Gastroesophageal sphincter (tissue), 4 donors: ENCODE results near the gene IL6ST. TPM values are rescaled to one million over a fixed set of nuclear protein-coding genes. Genes with fewer than 3 reads are reported as not detected.

Source experiments
- ATAC-seq: fragments of 150-250 bp; one replicate; pipeline ENCODE4 v1.9.1; 2016; ENCODE audit warnings: mild to moderate bottlenecking, moderate library complexity
- H3K27ac ChIP-seq, 4 donors: fragments of 200-600 bp; sonication (generic) in 3 of 4; 1 replicate in 3 of 4; 2 replicates in 1 of 4; pipeline ENCODE4 v1.5.1; 2016 to 2019
- H3K27me3 ChIP-seq: fragments of 200-600 bp; sonication (generic); one replicate; pipeline ENCODE4 v1.5.1; 2019
- H3K36me3 ChIP-seq, 2 donors: fragments of 200-600 bp; sonication (generic); one replicate each; pipeline ENCODE4 v1.5.1; 2019; ENCODE audit warnings: control low read depth in 1 of 2
- H3K4me1 ChIP-seq, 3 donors: fragments of 200-600 bp; sonication (generic); 1 replicate in 2 of 3; 2 replicates in 1 of 3; pipeline ENCODE4 v1.5.1; 2016 to 2019; ENCODE audit warnings: control low read depth in 2 of 3
- H3K4me3 ChIP-seq, 2 donors: fragments of 200-600 bp; sonication (generic); one replicate each; pipeline ENCODE4 v1.5.1; 2019; ENCODE audit warnings: mild to moderate bottlenecking in 1 of 2, moderate library complexity in 1 of 2
- H3K9me3 ChIP-seq, 3 donors: fragments of 200-600 bp; sonication (generic); one replicate each; pipeline ENCODE4 v1.5.1; 2017 to 2019; ENCODE audit warnings: control low read depth in 2 of 3
- EP300 ChIP-seq: sonication (generic); formaldehyde crosslinking; IDR thresholded peaks from one replicate; pipeline ENCODE4 v1.6.1; 2017; ENCODE audit warnings: antibody characterized with exemption, mild to moderate bottlenecking
- POLR2A ChIP-seq, 2 donors: fragments of 450-650 bp; IDR thresholded peaks; one replicate each; pipeline ENCODE4 v1.6.1; 2017; ENCODE audit warnings: antibody characterized with exemption in 2 of 2, mild to moderate bottlenecking in 2 of 2, moderate library complexity in 1 of 2
- POLR2AphosphoS5 ChIP-seq: sonication (generic); formaldehyde crosslinking; IDR thresholded peaks from one replicate; pipeline ENCODE4 v1.6.1; 2017; ENCODE audit warnings: antibody characterized with exemption
- WGBS, 2 donors: methylation state at CpG; one replicate each; pipeline ENCODE4 v1.1.5; 2018; ENCODE audit warnings: low coverage in 1 of 2; 5-methylcytosine and 5-hydroxymethylcytosine counted together
- total RNA-seq, 4 donors: library from RNA; depleted of rRNA; stranded (reverse); fragments of >200 nt; gene quantifications; one replicate each; pipeline ENCODE4 v1.1.0, GENCODE V29; 2016
- TF ChIP-seq, protein P1 (sequence below), 4 experiments: fragments of 200-600 bp in 2 of 4; fragments of 450-650 bp in 2 of 4; sonication (generic) in 1 of 4; IDR thresholded peaks; one replicate each; pipeline ENCODE4 v1.5.1; 2017 to 2019; ENCODE audit warnings: antibody characterized with exemption in 4 of 4, mild to moderate bottlenecking in 2 of 4, moderate library complexity in 2 of 4

Gene IL6ST
- total RNA-seq, 4 donors from 2014 or later = 351 to 761 (median 435) TPM

DNA sequence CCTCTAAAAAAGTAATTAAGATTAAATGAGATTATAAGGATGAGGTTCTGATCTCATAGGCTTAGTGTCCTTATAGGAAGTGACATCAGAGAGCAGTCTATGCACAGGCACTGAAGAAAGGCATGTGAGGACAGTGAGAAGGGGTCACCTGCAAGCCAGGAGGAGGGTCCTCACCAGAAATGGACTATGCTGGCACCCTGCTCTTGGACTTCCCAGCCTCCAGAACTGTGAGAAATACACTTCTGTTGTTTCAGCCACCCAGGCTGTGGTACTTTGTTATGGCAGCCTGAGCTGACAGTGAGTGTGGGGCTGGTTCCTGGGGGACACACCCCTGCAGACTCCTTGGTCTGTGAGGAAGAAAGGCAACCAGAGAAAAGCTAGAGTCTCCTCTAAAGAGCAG, 34.7 kb upstream of the IL6ST start:
- Histone ChIP-seq H3K9me3 (no peaks in the 10 kb centered on the region), H3K4me3 (no peak overlapping the region), H3K27me3 (no peaks in the 10 kb centered on the region), H3K27ac (no peak overlapping the region), H3K4me1 (no peaks in the 10 kb centered on the region), H3K36me3 (no peaks in the 10 kb centered on the region)
- TF ChIP-seq POLR2A (IDR thresholded peaks at IDR 0.05) (no peak), POLR2AphosphoS5 (no peak), EP300 (no peak)
- TF ChIP-seq, protein P1, sequence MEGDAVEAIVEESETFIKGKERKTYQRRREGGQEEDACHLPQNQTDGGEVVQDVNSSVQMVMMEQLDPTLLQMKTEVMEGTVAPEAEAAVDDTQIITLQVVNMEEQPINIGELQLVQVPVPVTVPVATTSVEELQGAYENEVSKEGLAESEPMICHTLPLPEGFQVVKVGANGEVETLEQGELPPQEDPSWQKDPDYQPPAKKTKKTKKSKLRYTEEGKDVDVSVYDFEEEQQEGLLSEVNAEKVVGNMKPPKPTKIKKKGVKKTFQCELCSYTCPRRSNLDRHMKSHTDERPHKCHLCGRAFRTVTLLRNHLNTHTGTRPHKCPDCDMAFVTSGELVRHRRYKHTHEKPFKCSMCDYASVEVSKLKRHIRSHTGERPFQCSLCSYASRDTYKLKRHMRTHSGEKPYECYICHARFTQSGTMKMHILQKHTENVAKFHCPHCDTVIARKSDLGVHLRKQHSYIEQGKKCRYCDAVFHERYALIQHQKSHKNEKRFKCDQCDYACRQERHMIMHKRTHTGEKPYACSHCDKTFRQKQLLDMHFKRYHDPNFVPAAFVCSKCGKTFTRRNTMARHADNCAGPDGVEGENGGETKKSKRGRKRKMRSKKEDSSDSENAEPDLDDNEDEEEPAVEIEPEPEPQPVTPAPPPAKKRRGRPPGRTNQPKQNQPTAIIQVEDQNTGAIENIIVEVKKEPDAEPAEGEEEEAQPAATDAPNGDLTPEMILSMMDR (IDR thresholded peaks at IDR 0.05) = no peak
- no peak for ATAC-seq

DNA sequence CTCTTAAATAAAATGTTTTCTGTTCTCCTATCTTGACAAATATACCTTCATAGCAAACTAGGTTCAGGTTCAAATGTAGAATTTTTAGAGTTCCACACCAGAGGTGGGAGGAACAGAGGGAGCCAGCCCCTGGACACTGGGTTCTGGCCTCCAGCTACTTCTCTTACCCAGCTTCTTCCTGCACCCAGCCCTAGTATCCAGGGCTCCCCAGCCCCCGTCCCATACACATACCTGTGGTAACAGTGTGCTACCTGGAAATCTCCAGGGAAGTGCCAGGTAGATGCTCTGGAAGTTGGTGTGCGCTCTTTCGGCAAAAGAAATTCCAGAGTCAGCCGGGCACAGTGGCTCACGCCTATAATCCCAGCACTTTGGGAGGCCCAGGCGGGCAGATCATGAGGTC, 33.9 kb upstream of the IL6ST start:
- Histone ChIP-seq H3K4me3 (no peak overlapping the region), H3K4me1 (no peaks in the 10 kb centered on the region), H3K27ac (no peak overlapping the region), H3K9me3 (no peaks in the 10 kb centered on the region), H3K36me3 (no peaks in the 10 kb centered on the region), H3K27me3 (no peaks in the 10 kb centered on the region)
- WGBS, 2 donors = 100% methylated on average over 1 of the region's 6 CpGs; no CpG with 5 or more reads in 1 of the 2 donors
- TF ChIP-seq POLR2A (IDR thresholded peaks at IDR 0.05) = no peak
- no peak for TF ChIP-seq EP300
- TF ChIP-seq, protein P1 (IDR thresholded peaks at IDR 0.05) = no peak
- no peak for TF ChIP-seq POLR2AphosphoS5
- no peak for ATAC-seq

DNA sequence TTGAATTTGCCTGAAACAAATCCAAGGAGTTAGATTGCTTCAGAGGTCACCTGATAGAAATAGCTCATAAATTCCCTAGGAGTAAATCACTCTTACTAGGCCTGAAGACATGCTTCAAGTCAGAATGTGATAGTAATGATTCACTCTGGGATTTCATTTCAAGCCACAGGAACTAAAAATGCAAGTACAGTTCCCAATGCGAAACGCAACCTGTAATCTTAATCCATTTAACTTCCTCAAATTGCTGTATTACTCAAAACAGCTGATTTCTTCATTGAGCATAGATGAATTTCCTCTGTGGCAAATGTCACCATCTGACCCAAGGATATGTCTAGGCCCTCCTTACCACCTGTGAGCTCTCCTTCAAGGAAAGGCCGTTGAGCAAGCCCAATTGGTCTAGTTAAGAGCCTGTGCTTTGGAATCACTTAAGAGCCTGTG, 32.1 kb upstream of the IL6ST start:
- Histone ChIP-seq H3K4me3 (no peak overlapping the region), H3K27me3 (no peaks in the 10 kb centered on the region), H3K4me1 (no peaks in the 10 kb centered on the region), H3K36me3 (no peaks in the 10 kb centered on the region), H3K27ac (no peak overlapping the region), H3K9me3 (no peaks in the 10 kb centered on the region)
- TF ChIP-seq POLR2A (IDR thresholded peaks at IDR 0.05) (no peak), EP300 (no peak)
- TF ChIP-seq, protein P1 (IDR thresholded peaks at IDR 0.05) = no peak
- ATAC-seq = peak; percentile 39
- WGBS, 2 donors = 58 to 71% methylated on average over 3 of the region's 3 CpGs

DNA sequence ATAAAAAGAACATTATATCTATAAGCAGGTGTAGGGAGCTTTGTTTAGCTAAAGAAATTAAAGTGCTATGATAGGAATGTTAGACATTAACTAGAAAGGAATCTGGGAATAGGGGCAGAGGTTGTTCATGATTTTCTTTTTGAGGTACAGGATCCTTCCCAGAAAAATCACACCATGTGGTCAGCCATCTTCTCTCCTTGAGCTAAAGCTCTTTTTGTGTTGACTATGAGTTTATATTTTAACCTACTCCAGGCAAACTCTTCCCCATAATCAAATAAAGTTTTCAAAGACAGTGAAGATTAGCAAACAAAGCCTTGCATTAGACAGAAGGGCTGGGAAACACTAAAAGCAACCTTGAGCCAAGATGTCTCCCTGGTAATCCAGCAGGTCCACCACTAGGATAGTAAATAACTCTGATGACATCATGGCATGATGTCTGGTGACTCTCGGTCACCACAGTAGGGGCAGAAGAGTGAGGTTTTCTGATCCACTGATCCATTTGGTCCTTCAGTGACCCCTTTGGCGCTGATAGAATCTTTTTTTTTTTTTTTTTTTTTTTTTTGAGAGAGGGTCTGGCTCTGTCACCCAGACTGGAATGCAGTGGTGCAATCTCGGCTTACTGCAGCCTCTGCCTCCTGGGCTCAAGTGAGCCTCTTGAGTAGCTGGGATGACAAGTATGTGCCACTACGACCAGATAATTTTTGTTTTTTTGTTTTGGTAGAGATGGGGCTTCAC, 30.6 kb upstream of the IL6ST start:
- H3K36me3 ChIP-seq = no peaks in the 10 kb centered on the region
- TF ChIP-seq, protein P1 (IDR thresholded peaks at IDR 0.05) = no peak
- TF ChIP-seq POLR2AphosphoS5 (no peak), POLR2A (IDR thresholded peaks at IDR 0.05) (no peak), EP300 (no peak)
- no peak overlapping the region for H3K27ac ChIP-seq
- no peaks in the 10 kb centered on the region for H3K27me3 ChIP-seq
- 96 to 100% methylated on average over 2 to 4 of the region's 4 CpGs for WGBS, 2 donors
- no peaks in the 10 kb centered on the region for H3K4me1 ChIP-seq
- H3K4me3 ChIP-seq = no peak overlapping the region
- H3K9me3 ChIP-seq = no peaks in the 10 kb centered on the region
- no peak for ATAC-seq

DNA sequence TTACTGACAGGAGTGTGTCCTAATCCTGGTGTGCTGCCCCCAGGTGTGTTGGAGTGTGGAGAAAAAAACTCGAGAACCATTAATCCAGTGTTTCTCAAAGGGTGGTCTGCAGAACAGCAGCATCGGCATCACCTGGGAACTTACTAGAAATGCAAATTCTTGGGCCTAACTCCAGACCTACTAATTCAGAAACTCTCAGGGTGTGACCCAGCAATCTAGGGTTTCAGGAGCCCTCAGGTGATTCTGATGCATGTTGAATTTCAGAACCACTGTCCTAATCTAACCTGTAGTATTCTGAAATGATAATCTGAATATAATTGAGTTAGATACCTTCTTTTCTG, 30.0 kb upstream of the IL6ST start:
- no peaks in the 10 kb centered on the region for H3K9me3 ChIP-seq
- WGBS, 2 donors = 100% methylated on average over 2 of the region's 2 CpGs
- no peak overlapping the region for H3K27ac ChIP-seq
- no peaks in the 10 kb centered on the region for H3K36me3 ChIP-seq
- H3K4me3 ChIP-seq = no peak overlapping the region
- H3K4me1 ChIP-seq = no peaks in the 10 kb centered on the region
- ATAC-seq = no peak
- TF ChIP-seq POLR2AphosphoS5 (no peak), POLR2A (IDR thresholded peaks at IDR 0.05) (no peak), EP300 (no peak)
- TF ChIP-seq, protein P1 (IDR thresholded peaks at IDR 0.05) = no peak
- H3K27me3 ChIP-seq = no peaks in the 10 kb centered on the region
